GM12875 (cell line): ENCODE data around the gene MARCHF10.

Experiments
- H3K4me3 ChIP-seq: one replicate; pipeline ENCODE4 v1.5.1; 2011; ENCODE audit warnings: low read depth, low read length, control low read depth
- CTCF ChIP-seq: IDR thresholded peaks from 2 replicates; pipeline ENCODE4 v1.5.1; 2011; ENCODE audit warnings: low read depth, mild to moderate bottlenecking, control low read depth, inconsistent platforms, low read length, moderate library complexity, borderline replicate concordance; ENCODE audit not compliant: insufficient read depth

The MARCHF10 gene

DNA sequence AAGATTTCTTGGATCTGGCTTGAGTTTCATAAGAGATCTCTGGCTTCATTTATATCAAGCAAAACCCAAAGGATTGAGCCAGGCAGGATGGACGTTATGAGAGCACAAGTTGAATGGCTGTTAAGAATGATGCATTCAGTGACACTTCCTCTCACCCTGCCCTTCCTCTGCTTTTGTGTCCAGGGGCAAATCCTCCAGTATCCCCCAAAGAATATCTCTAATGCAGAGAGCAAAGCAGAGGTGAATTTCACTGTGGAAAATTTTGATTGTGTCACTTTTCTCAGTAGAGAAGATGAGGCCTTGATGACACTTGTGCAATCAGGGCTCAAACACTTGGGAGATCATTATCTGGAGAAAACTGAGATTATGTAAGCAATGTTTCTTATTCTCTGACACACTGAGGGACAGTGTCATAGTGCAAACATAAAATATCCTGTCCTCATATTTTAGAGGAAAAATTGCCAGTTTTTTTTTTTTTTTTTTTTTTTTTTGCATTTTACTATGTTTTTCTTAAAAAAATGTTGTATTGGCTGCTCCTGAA lies 25.3 kb downstream of the MARCHF10 start:
- TF ChIP-seq CTCF = no peak
- H3K4me3 ChIP-seq = no peak overlapping the region

GRCh38 chr17:62781831-62782251 lies 26.3 kb downstream of the MARCHF10 start:
- no peak for TF ChIP-seq CTCF

GRCh38 chr17:62781356-62781755 lies 26.8 kb downstream of the MARCHF10 start:
- TF ChIP-seq CTCF = no peak
- no peak overlapping the region for H3K4me3 ChIP-seq

More at GRCh38 chr17:62781831-62782251, 26.3 kb downstream of the MARCHF10 start:
- no peak overlapping the region for H3K4me3 ChIP-seq

DNA sequence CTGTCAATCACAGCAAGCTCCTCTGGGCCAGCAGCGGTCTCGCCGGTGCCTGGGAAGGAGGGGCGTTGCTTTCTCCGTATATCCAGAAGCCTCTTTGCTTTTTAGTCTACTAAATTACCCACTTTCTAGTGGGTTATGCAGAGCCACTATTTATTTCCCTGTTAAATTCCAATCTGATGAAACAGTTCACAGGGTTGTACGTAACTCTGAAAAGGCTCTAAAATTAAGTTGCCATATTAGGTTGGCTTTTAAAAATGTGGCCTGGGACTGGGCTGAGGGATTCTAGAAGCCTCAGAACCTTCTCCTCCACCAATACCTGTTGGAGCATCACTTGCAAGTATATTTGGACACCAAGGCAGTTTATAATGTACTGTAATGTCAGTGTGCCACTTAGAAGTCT lies 27.2 kb downstream of the MARCHF10 start:
- H3K4me3 ChIP-seq = no peak overlapping the region
- TF ChIP-seq CTCF = no peak

DNA sequence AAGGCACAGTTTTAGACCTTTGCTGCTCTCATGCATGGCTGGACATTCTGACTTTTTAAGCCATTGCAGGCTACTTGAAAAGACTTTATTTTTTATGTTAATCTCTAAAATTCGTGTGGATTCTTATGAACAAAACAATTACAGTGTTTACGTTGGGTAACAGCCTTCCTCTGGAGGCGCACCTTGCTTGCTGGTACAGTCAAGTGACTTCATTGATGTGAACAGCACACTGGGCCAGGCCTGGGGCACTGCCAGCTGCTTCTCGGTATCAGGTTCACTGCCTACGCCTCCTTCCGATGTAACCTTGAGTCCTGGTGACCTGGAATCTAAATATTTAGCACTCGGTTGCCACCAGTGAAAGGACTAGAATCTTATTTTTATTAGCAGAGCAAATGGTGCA lies 27.8 kb downstream of the MARCHF10 start:
- no peak overlapping the region for H3K4me3 ChIP-seq
- no peak for TF ChIP-seq CTCF

DNA sequence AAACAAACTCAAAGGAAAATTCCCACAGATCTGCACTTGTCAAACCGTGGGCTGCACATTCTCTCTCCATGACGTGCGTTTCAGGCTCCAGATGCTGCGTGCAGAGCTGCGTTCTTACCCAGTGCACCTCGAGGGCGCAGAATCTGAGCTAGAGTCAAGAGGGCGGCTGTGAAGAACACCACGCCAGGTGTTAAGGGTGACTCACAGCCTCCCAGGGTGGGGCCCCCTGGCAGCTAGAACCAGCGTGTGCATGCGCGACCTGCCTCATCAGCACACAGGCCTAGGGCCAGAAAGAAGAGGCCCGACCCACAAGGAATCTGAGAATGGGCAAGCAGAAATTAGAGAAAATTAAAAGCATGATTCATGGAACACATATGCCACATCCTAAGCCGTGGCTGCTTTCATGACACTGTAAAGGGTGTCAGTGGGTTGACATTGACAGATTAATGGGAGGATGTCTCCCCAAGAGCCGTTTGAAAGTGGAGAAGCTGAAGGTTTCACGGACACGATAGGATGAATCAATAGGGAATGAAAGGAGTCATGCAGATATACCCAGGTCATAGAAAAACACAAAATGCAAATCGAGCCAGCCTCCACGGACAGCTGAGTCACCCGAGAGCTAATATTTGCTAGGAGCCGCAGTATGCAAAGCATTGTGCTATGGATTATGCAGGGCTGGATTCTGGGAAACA lies 29.0 kb downstream of the MARCHF10 start:
- no peak overlapping the region for H3K4me3 ChIP-seq
- TF ChIP-seq CTCF = no peak

GRCh38 chr17:62775876-62776275 lies 32.2 kb downstream of the MARCHF10 start:
- TF ChIP-seq CTCF = no peak
- H3K4me3 ChIP-seq = no peak overlapping the region
